Subcutaneous adipose tissue (tissue), 4 donors: Measurements from ENCODE around the gene ASPG. TPM values are rescaled to one million over a fixed set of nuclear protein-coding genes. Genes with fewer than 3 reads are reported as not detected.

Experiments
- total RNA-seq, 4 donors: library from RNA; depleted of rRNA; stranded (reverse); fragments of >200 nt; gene quantifications; one replicate each; pipeline ENCODE4 v1.1.0, GENCODE V29; 2016
- TF ChIP-seq, protein P1 (sequence below): fragments of 450-650 bp; IDR thresholded peaks from one replicate; pipeline ENCODE4 v1.5.1; 2016; ENCODE audit warnings: low read depth, mild to moderate bottlenecking, control low read depth, antibody characterized with exemption, moderate library complexity

Gene ASPG
- total RNA-seq, 4 donors from 2014 or later: 1.5 TPM; not detected in 3

DNA sequence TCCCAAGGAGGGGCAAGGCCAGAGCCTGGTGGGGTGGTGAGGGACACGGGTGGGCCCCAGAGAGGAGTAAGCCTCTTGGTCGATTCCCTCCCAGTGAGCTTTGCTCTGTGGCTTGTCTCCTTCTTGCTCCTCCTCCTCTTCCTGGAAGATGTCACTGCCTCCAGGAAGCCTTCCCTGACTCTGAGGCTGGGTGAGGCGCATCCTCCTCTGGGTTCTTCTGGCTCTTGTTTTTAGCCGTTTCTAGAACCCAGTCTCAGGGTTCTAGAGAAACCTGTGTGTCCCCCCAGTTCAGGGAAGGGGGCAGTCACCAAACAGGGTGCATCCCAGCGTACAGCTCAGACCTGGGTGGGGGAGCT is 65.5 kb downstream of the ASPG start:
- TF ChIP-seq, protein P1, sequence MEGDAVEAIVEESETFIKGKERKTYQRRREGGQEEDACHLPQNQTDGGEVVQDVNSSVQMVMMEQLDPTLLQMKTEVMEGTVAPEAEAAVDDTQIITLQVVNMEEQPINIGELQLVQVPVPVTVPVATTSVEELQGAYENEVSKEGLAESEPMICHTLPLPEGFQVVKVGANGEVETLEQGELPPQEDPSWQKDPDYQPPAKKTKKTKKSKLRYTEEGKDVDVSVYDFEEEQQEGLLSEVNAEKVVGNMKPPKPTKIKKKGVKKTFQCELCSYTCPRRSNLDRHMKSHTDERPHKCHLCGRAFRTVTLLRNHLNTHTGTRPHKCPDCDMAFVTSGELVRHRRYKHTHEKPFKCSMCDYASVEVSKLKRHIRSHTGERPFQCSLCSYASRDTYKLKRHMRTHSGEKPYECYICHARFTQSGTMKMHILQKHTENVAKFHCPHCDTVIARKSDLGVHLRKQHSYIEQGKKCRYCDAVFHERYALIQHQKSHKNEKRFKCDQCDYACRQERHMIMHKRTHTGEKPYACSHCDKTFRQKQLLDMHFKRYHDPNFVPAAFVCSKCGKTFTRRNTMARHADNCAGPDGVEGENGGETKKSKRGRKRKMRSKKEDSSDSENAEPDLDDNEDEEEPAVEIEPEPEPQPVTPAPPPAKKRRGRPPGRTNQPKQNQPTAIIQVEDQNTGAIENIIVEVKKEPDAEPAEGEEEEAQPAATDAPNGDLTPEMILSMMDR: no peak

DNA sequence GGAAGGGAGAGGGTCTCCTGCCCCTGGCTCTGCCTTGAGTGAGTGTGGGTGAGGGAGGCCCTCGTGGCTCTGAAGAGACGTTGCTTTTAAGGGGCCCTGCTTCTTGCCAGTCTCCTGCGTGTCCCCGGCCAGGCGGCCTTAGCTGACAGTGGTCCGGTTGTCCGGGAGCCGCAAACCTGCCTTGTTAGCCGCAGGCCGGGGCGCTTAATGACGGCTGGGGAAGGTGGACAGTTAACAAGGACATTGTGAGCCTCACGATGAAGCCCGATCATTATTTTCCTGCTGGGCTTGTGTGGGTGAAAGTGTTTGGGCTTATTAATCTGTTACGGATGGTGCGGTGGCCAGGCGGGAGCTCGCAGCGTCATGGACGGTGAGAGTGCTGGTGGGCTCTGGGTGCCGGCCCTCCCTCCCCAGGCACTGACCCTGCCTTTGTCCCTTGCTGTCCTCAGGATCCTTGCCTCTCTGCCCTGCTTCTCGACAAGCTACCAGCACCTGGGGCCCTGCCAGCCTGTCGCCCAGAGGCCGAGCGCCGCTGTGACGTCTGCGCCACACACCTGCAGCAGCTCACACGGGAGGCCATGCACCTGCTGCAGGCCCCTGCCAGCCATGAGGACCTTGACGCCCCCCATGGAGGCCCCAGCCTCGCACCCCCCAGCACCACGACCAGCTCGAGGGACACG is 66.2 kb downstream of the ASPG start:
- TF ChIP-seq, protein P1: no peak

DNA sequence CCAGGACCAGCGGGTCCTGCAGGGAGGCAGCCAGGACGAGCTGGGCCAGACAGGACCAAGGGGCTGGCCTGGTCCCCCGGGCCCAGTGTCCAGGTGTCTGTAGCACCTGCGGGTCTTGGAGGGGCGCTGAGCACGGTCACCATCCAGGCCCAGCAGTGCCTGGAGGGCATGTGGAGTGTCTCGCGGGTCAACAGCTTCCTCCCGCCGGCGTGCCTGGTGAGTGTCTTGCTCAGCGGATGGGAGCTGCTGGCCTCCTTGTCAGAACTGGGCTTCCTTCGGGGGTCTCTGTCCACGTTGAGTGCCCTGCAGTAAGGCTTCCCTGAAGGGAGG is 66.7 kb downstream of the ASPG start:
- TF ChIP-seq, protein P1: no peak

DNA sequence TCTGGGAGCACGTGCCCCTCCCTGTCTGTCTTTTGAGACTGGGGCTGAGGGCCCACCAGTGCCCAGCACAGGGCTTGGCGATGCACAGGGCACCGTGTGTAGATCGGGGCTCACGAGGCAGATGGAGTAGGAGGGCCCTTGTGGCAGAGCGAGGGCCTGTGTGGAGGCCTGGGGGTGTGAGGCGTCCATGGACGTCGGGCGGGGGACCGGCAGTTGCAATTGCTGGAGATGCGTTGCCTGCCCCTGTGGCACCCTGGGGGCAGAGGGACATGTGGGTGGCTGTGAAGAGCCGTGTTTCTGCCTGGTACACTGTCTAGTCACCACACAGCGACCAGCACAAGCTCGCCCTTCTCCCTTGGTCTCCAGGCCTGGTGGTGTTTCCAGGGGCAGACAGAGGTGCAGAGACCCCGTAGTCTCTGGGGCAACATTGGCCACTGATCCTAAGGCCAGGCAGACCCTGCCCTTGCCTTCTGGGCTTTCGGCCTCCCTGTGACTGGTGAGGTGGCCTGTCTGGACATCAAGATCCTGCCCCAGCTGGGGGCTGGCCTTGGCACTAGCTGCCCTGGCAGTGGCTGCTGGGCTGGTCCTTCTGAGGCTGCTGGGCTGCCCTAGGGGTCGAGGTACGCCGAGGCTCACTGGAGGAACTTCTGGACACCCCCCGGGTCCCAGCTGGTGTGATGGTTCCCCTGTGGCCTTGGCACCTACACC is 67.3 kb downstream of the ASPG start:
- TF ChIP-seq, protein P1: no peak

DNA sequence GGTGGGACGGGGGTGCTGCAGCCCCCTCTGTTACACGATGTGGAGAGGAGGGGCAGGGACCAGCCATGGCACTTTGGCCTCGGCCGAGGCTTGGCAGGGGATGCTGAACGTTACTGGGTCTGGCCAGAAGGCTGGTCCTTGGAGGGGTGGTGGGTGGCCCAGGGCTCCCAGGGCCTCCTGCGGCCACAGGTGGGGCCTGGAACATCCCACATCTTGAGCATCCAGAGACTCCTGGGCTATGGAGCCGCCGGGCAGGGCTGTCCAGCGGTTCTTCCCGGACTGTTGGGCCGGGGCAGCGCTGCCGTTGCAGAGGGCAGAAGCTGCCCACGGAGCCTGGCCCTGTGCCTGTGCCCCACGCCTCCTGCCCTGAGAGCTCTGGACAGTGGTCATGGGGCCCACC is 68.7 kb downstream of the ASPG start:
- TF ChIP-seq, protein P1: no peak

DNA sequence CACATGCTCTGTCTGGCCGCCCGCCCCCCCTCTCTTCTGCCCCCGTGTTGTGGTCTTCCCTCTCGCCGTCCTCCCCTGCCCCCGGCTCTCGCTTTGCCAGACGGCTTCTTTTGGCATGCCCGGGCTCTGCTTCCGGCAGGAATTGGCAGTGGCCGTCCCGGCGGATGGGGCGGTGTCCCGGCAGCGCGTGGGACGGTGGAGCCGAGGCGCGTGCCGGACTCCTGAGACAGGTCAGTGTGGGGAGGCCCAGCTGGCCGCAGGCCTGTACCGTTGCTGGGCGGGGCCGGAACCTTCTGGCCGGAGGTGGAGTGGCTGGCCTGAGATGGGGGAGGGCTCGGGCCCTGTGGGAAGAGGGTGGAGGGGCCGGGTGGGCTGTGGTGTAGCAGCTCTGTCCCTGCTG is 70.0 kb downstream of the ASPG start:
- TF ChIP-seq, protein P1: no peak

DNA sequence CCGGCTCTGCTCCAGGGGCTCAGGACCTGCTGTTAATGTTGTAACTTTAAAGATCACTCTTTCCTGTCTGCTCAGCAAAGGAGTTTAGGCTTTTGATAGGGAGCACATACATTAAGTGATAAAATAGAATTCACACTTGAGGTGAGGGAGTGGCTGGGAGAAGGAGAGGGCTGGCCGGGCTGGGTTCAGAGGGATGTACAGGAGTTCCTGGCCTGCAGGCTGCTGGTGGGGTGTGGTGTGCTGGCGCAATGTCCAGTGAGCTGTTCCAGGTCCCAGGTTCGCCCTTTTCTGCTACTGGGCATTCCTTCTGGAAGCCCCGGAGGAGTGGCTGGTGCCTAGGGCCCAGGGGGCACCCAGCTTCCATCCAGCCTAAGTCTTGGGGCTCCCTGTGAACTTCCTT is 70.6 kb downstream of the ASPG start:
- TF ChIP-seq, protein P1: no peak
